Sigmoid colon (tissue), 7 donors: ENCODE results near the gene DPYSL5. TPM values are rescaled to one million over a fixed set of nuclear protein-coding genes. Genes with fewer than 3 reads are reported as not detected.

Experiments used
- DNase-seq: peaks from one replicate; pipeline ENCODE4 v3.0.0-alpha.2; 2019
- H3K27ac ChIP-seq, 4 donors: fragments of 200-600 bp; sonication (generic); one replicate each; pipeline ENCODE4 v1.5.1; 2016 to 2019; ENCODE audit warnings: mild to moderate bottlenecking in 1 of 4
- H3K27me3 ChIP-seq, 3 donors: fragments of 200-600 bp; sonication (generic); one replicate each; pipeline ENCODE4 v1.5.1; 2019; ENCODE audit warnings: mild to moderate bottlenecking in 1 of 3
- H3K36me3 ChIP-seq, 4 donors: fragments of 200-600 bp; sonication (generic); one replicate each; pipeline ENCODE4 v1.5.1; 2016 to 2019
- H3K4me1 ChIP-seq, 4 donors: fragments of 200-600 bp; sonication (generic); one replicate each; pipeline ENCODE4 v1.5.1; 2017 to 2019
- H3K4me3 ChIP-seq, 4 donors: fragments of 200-600 bp; sonication (generic); one replicate each; pipeline ENCODE4 v1.5.1; 2017 to 2019; ENCODE audit warnings: mild to moderate bottlenecking in 2 of 4, moderate library complexity in 1 of 4
- H3K9me3 ChIP-seq, 4 donors: fragments of 200-600 bp in 3 of 4; sonication (generic) in 3 of 4; one replicate each; pipeline versions ENCODE4 v1.5.1 to v1.6.1; 2013 to 2019
- CTCF ChIP-seq, 4 experiments: fragments of 450-650 bp in 3 of 4; fragments of 200-600 bp in 1 of 4; IDR thresholded peaks; one replicate each; pipeline ENCODE4 v1.5.1; 2016 to 2019; ENCODE audit warnings: antibody characterized with exemption in 4 of 4, mild to moderate bottlenecking in 3 of 4, moderate library complexity in 2 of 4
- EP300 ChIP-seq, 4 donors: sonication (generic); formaldehyde crosslinking; IDR thresholded peaks; one replicate each; pipeline ENCODE4 v1.6.1; 2017; ENCODE audit warnings: antibody characterized with exemption in 4 of 4
- POLR2A ChIP-seq, 2 donors: fragments of 450-650 bp; IDR thresholded peaks; one replicate each; pipeline ENCODE4 v1.6.1; 2016; ENCODE audit warnings: antibody characterized with exemption in 2 of 2, mild to moderate bottlenecking in 2 of 2, moderate library complexity in 2 of 2
- POLR2AphosphoS5 ChIP-seq, 4 donors: sonication (generic); formaldehyde crosslinking; IDR thresholded peaks; one replicate each; pipeline ENCODE4 v1.6.1; 2017; ENCODE audit warnings: antibody characterized with exemption in 4 of 4
- WGBS, 2 donors: extraction: QIAGEN DNeasy Blood & Tissue Kit; methylation state at CpG; one replicate each; pipeline ENCODE4 v1.1.7; 2013; 5-methylcytosine and 5-hydroxymethylcytosine counted together
- intact Hi-C: fragments of 100-400 bp; cut with DNase I; formaldehyde crosslinking; loops from one replicate; pipeline ENCODE4 v1.15.1; 2023
- polyA plus RNA-seq, 3 donors: library from polyadenylated mRNA; stranded (reverse); fragments of 200-250 nt; gene quantifications; one replicate each; pipeline ENCODE4 v1.2.3, GENCODE V29; 2013
- total RNA-seq, 4 donors: library from RNA; depleted of rRNA; stranded (reverse); fragments of >200 nt; gene quantifications; one replicate each; pipeline ENCODE4 v1.1.0, GENCODE V29; 2016
- donor health status: healthy with polysubstance abuse.
- donor health status: Bipolar disorder and iron deficiency.
- donor health status: healthy.

Gene DPYSL5
- total and polyA plus RNA-seq, 7 donors: 0.16 to 1.9 (median 0.74) TPM; not detected in 2

GRCh38 chr2:26957041-26957440, 109.1 kb downstream of the DPYSL5 start:
- Histone ChIP-seq H3K4me1 (no peaks in the 10 kb centered on the region), H3K9me3 (no peaks in the 10 kb centered on the region), H3K36me3 (no peaks in the 10 kb centered on the region), H3K27me3 (peaks cover 0 to 58% (median 10%) of the 10 kb centered on the region in 3 donors), H3K27ac (no peak overlapping the region), H3K4me3 (no peak overlapping the region)
- no peak for DNase-seq
- intact Hi-C loops: no loop called here
- WGBS, 2 donors: 69 to 72% methylated on average over 3 of the region's 3 CpGs
- TF ChIP-seq POLR2A (IDR thresholded peaks at IDR 0.05) (no peak), EP300 (IDR thresholded peaks at IDR 0.05) (no peak), CTCF (IDR thresholded peaks at IDR 0.05) (no peak), POLR2AphosphoS5 (IDR thresholded peaks at IDR 0.05) (no peak)

- Histone ChIP-seq H3K4me3 (no peak overlapping the region), H3K4me1 (no peaks in the 10 kb centered on the region), H3K27me3 (peaks cover 0 to 58% (median 10%) of the 10 kb centered on the region in 3 donors), H3K9me3 (no peaks in the 10 kb centered on the region), H3K36me3 (no peaks in the 10 kb centered on the region), H3K27ac (no peak overlapping the region)
- intact Hi-C loops: no loop called here
- TF ChIP-seq EP300 (IDR thresholded peaks at IDR 0.05) (no peak), POLR2A (IDR thresholded peaks at IDR 0.05) (no peak), CTCF (IDR thresholded peaks at IDR 0.05) (no peak), POLR2AphosphoS5 (IDR thresholded peaks at IDR 0.05) (no peak)
- WGBS, 2 donors: 72 to 84% methylated on average over 3 of the region's 3 CpGs
- no peak for DNase-seq
Observed at GRCh38 chr2:26957534-26957933, 109.6 kb downstream of the DPYSL5 start.

GRCh38 chr2:26959331-26959730, 111.4 kb downstream of the DPYSL5 start:
- Histone ChIP-seq H3K9me3 (no peaks in the 10 kb centered on the region), H3K27ac (no peak overlapping the region), H3K4me1 (no peaks in the 10 kb centered on the region), H3K27me3 (peaks cover 0 to 51% (median 10%) of the 10 kb centered on the region in 3 donors), H3K4me3 (no peak overlapping the region), H3K36me3 (no peaks in the 10 kb centered on the region)
- WGBS, 2 donors: 78 to 88% methylated on average over 2 of the region's 2 CpGs
- no peak for DNase-seq
- intact Hi-C loops: no loop called here
- TF ChIP-seq EP300 (IDR thresholded peaks at IDR 0.05) (no peak), POLR2AphosphoS5 (IDR thresholded peaks at IDR 0.05) (no peak), CTCF (IDR thresholded peaks at IDR 0.05) (no peak), POLR2A (IDR thresholded peaks at IDR 0.05) (no peak)

- no peak for DNase-seq
- Histone ChIP-seq H3K4me1 (peaks cover 0 to under 1% (median 0%) of the 10 kb centered on the region in 4 donors), H3K36me3 (no peaks in the 10 kb centered on the region), H3K27me3 (peaks cover 0 to 11% (median 0%) of the 10 kb centered on the region in 3 donors), H3K4me3 (no peak overlapping the region), H3K9me3 (no peaks in the 10 kb centered on the region), H3K27ac (no peak overlapping the region)
- TF ChIP-seq EP300 (IDR thresholded peaks at IDR 0.05): no peak
- no peak for TF ChIP-seq POLR2AphosphoS5 (IDR thresholded peaks at IDR 0.05)
- no peak for TF ChIP-seq CTCF (IDR thresholded peaks at IDR 0.05)
- TF ChIP-seq POLR2A (IDR thresholded peaks at IDR 0.05): no peak
- WGBS, 2 donors: 37 to 62% methylated on average over 3 of the region's 3 CpGs
- intact Hi-C loops: loop anchor here (5.0 kb wide), 1 partner anchor 318 kb away; the partner anchor contains the start of gene TRIM54
Observed at GRCh38 chr2:26964446-26965130, 116.7 kb downstream of the DPYSL5 start.
